T-cell (primary cell): ENCODE data around the gene ZBTB40. TPM values are rescaled to one million over a fixed set of nuclear protein-coding genes. Genes with fewer than 3 reads are reported as not detected.

ENCODE experiments used
- ATAC-seq, 4 experiments: fragments of 200-7000 bp in 3 of 4; fragments of 150-1000 bp in 1 of 4; cut with Tn5 transposase; replicated peaks in 1 of 4; 1 replicate in 3 of 4; 2 replicates in 1 of 4; pipeline ENCODE4 v1.10.0; 2021; ENCODE audit warnings: moderate library complexity in 3 of 4, mild to moderate bottlenecking in 2 of 4, moderate number of reproducible peaks in 1 of 4
- CTCF ChIA-PET, 2 donors: fragments of 300-600 bp; sonication (Branson Sonifier 250); formaldehyde crosslinking; loops; one replicate each; lab custom pipeline; 2022; ENCODE audit warnings: antibody characterized with exemption in 2 of 2; lab: Charles Lee
- POLR2A ChIA-PET, 2 donors: fragments of 300-600 bp; sonication (Branson Sonifier 250); formaldehyde crosslinking; loops; one replicate each; lab custom pipeline; 2022; ENCODE audit warnings: antibody characterized with exemption in 2 of 2; lab: Charles Lee
- DNase-seq, 35 experiments: peaks; one replicate each; pipeline versions ENCODE4 v3.0.0 to v3.0.0-alpha.2; 2013 to 2023
- H3K27ac ChIP-seq: one replicate; pipeline ENCODE4 v1.5.1; 2013; ENCODE audit warnings: low read length
- H3K27me3 ChIP-seq, 2 experiments: replicated peaks in 1 of 2; 1 replicate in 1 of 2; 2 replicates in 1 of 2; pipeline versions ENCODE4 v1.6.1 to v1.7.0; 2013; ENCODE audit warnings: low read length in 1 of 2, mixed read lengths in 1 of 2; ENCODE audit not compliant: control insufficient read depth in 2 of 2, insufficient read depth in 2 of 2; ENCODE audit errors: extremely low read depth in 1 of 2
- H3K36me3 ChIP-seq, 2 donors: 1 replicate in 1 of 2; 2 replicates in 1 of 2; pipeline versions ENCODE4 v1.6.1 to v1.7.0; 2013; ENCODE audit warnings: low read length in 1 of 2; ENCODE audit not compliant: control insufficient read depth in 2 of 2, insufficient read depth in 1 of 2; ENCODE audit errors: extremely low read depth in 1 of 2
- H3K4me1 ChIP-seq, 2 experiments: 1 replicate in 1 of 2; 2 replicates in 1 of 2; pipeline versions ENCODE4 v1.6.1 to v1.7.0; 2013; ENCODE audit warnings: low read length in 2 of 2, mixed read lengths in 1 of 2; ENCODE audit not compliant: insufficient read depth in 2 of 2, control insufficient read depth in 1 of 2; ENCODE audit errors: extremely low read depth in 1 of 2
- H3K4me3 ChIP-seq, 2 donors: 1 replicate in 1 of 2; 2 replicates in 1 of 2; pipeline versions ENCODE4 v1.5.1 to v1.7.0; 2013; ENCODE audit warnings: mild to moderate bottlenecking in 2 of 2, low read length in 1 of 2, moderate library complexity in 1 of 2; ENCODE audit not compliant: control insufficient read depth in 1 of 2; ENCODE audit errors: extremely low read depth in 1 of 2
- H3K9me3 ChIP-seq: 2 replicates; pipeline ENCODE4 v1.7.0; 2013
- H3K27ac Mint-ChIP-seq, 2 donors: one replicate each; pipeline ENCODE4 v1.8.0; 2020 to 2021; ENCODE audit warnings: mild to moderate bottlenecking in 2 of 2, mixed read lengths in 2 of 2
- H3K27me3 Mint-ChIP-seq, 2 donors: one replicate each; pipeline ENCODE4 v1.8.0; 2021 to 2022; ENCODE audit warnings: mixed read lengths in 2 of 2
- H3K36me3 Mint-ChIP-seq: one replicate; pipeline ENCODE4 v1.8.0; 2021; ENCODE audit warnings: mixed read lengths
- H3K4me1 Mint-ChIP-seq, 3 donors: one replicate each; pipeline ENCODE4 v1.8.0; 2020 to 2022; ENCODE audit warnings: mixed read lengths in 3 of 3, mild to moderate bottlenecking in 1 of 3
- H3K4me3 Mint-ChIP-seq, 3 donors: one replicate each; pipeline ENCODE4 v1.8.0; 2020 to 2022; ENCODE audit warnings: mild to moderate bottlenecking in 3 of 3, mixed read lengths in 3 of 3, moderate library complexity in 3 of 3
- H3K9me3 Mint-ChIP-seq, 3 donors: one replicate each; pipeline ENCODE4 v1.8.0; 2020 to 2022; ENCODE audit warnings: mixed read lengths in 3 of 3
- WGBS: methylation state at CpG from one replicate; pipeline ENCODE4 v1.1.5; 2013; ENCODE audit warnings: missing lambda C conversion rate; ENCODE audit not compliant: insufficient coverage; 5-methylcytosine and 5-hydroxymethylcytosine counted together
- total RNA-seq, 35 experiments: library from RNA in 6 of 35; stranded (reverse) in 6 of 35; fragments of 120-200 nt in 1 of 35; gene quantifications; one replicate each; pipeline versions ENCODE4 v1.2.1 to v1.2.4 and lab custom pipeline; 2013 to 2026

The ZBTB40 gene
- total RNA-seq, 5 donors from 2014 or later (not counting 1 experiment from before 2014, with no cell fraction given): 42.6 to 62.9 (median 54.1) TPM

DNA sequence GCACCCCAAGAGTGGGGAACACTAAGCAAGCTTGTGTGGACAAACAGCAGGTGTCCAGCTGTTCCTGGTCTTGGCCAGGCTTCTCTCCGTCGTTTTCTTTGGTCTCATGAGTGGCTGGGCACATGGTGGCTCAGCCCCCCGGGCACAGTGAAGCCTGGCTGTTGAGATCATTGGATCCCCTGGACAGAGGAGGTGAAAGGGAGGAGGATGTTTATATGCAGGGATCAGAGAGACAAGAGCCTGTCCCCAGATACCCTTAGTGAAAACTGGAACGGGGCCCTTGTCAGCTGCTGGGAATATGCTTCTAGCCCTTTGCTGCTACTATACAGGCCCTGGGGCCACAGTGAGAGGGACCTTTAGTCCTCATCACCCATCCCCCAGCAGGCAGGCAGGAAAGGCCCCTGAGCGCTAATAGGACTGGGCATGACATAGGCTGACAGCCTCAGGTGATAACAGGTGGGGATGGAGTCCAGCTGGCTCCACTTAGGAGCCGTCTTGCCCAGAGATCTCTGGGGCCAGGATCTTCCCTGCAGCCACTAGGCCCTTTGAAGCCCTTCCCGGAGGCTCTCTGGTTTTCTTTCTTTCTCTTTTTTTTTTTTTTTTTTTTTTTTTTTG, 128.0 kb downstream of the ZBTB40 start:
- DNase-seq: no peak
- H3K9me3 Mint-ChIP-seq: peaks cover 0 to 10% (median 0%) of the 10 kb centered on the region in 3 donors
- ChIA-PET CTCF (interaction anchor here in 1 of 2 donors (0.7 kb wide), 1 partner anchor 249 kb away, joined by 5 read pairs; no protein-coding TSS in a partner anchor), POLR2A (no interaction called here)
- Histone ChIP-seq H3K9me3 (no peaks in the 10 kb centered on the region), H3K4me1 (no peaks in the 10 kb centered on the region), H3K4me3 (no peak overlapping the region), H3K36me3 (no peaks in the 10 kb centered on the region), H3K27me3 (peaks cover 0 to 12% of the 10 kb centered on the region in 2 experiments), H3K27ac (no peak overlapping the region)
- ATAC-seq: no peak
- H3K27me3 Mint-ChIP-seq: peaks cover 0 to 1% of the 10 kb centered on the region in 2 donors
- no peak overlapping the region for H3K27ac Mint-ChIP-seq
- no peak overlapping the region for H3K4me3 Mint-ChIP-seq
- WGBS: 85% methylated on average over 5 of the region's 7 CpGs
- peaks cover 0 to 6% (median 0%) of the 10 kb centered on the region in 3 donors for H3K4me1 Mint-ChIP-seq
- no peaks in the 10 kb centered on the region for H3K36me3 Mint-ChIP-seq

Other genes with a start within 250 kb of the ZBTB40 start
- gene EPHA8, start 111.6 kb downstream of the ZBTB40 start, total RNA-seq: under 1 TPM in 2 of 5 donors, not detected in 3; 0.09 to 0.15 TPM
- gene C1QA, start 184.8 kb downstream of the ZBTB40 start, total RNA-seq: 1 to 10 TPM in 2 of 5 donors, under 1 TPM in 2, not detected in 1; 0.33 to 1.3 (median 0.93) TPM
- 1 to 10 TPM in 1 of 5 donors, under 1 TPM in 2, not detected in 2; 0.62 to 1.9 (median 0.96) TPM for gene C1QC, start 191.8 kb downstream of the ZBTB40 start, total RNA-seq
- gene C1QB, start 201.4 kb downstream of the ZBTB40 start, total RNA-seq: 1 to 10 TPM in 3 of 5 donors, not detected in 2; 1.1 to 1.3 (median 1.2) TPM